B cell (primary cell): ENCODE results near the gene TSHZ1. TPM values are rescaled to one million over a fixed set of nuclear protein-coding genes. Genes with fewer than 3 reads are reported as not detected.

Source experiments
- ATAC-seq: fragments of 200-7000 bp; cut with Tn5 transposase; one replicate; pipeline ENCODE4 v1.10.0; 2021; ENCODE audit warnings: low read depth, mild to moderate bottlenecking, moderate number of reproducible peaks, moderate library complexity
- CTCF ChIA-PET: fragments of 350-600 bp; sonication (Branson Sonifier 250); formaldehyde crosslinking; loops from one replicate; lab custom pipeline; 2021; ENCODE audit warnings: antibody characterized with exemption, inconsistent platforms; lab: Charles Lee
- POLR2A ChIA-PET: fragments of 350-600 bp; sonication (Branson Sonifier 250); formaldehyde crosslinking; loops from one replicate; lab custom pipeline; 2021; ENCODE audit warnings: antibody characterized with exemption; lab: Charles Lee
- DNase-seq: peaks from one replicate; pipeline ENCODE4 v3.0.0; 2013
- H2AFZ ChIP-seq: 2 replicates; pipeline ENCODE4 v1.6.1; 2012; ENCODE audit warnings: mild to moderate bottlenecking, low read depth, low read length; ENCODE audit not compliant: insufficient read depth, poor library complexity, severe bottlenecking
- H3K27ac ChIP-seq, 2 donors: 1 replicate in 1 of 2; 2 replicates in 1 of 2; pipeline ENCODE4 v1.5.1; 2012 to 2013; ENCODE audit warnings: low read length in 2 of 2, mild to moderate bottlenecking in 2 of 2, moderate library complexity in 1 of 2
- H3K27me3 ChIP-seq, 4 experiments: fragments of 200-600 bp in 1 of 4; sonication (generic) in 1 of 4; replicated peaks in 1 of 4; 1 replicate in 2 of 4; 2 replicates in 2 of 4; pipeline versions ENCODE4 v1.6.1 to v1.7.0; 2013 to 2016; ENCODE audit warnings: low read length in 3 of 4, mild to moderate bottlenecking in 2 of 4, mixed read lengths in 1 of 4, moderate library complexity in 1 of 4; ENCODE audit not compliant: insufficient read depth in 4 of 4, control insufficient read depth in 3 of 4; ENCODE audit errors: control extremely low read depth in 1 of 4
- H3K36me3 ChIP-seq, 2 experiments: replicated peaks in 1 of 2; 1 replicate in 1 of 2; 2 replicates in 1 of 2; pipeline versions ENCODE4 v1.6.1 to v1.7.1; 2013; ENCODE audit warnings: low read length in 1 of 2; ENCODE audit not compliant: insufficient read depth in 2 of 2, control insufficient read depth in 1 of 2; ENCODE audit errors: control extremely low read depth in 1 of 2, extremely low read depth in 1 of 2
- H3K4me1 ChIP-seq, 2 donors: fragments of 200-600 bp in 1 of 2; sonication (generic) in 1 of 2; 1 replicate in 1 of 2; 2 replicates in 1 of 2; pipeline versions ENCODE4 v1.5.1 to v1.6.1; 2013 to 2017; ENCODE audit warnings: low read length in 2 of 2; ENCODE audit not compliant: control insufficient read depth in 2 of 2, insufficient read depth in 2 of 2
- H3K4me2 ChIP-seq: replicated peaks from 2 replicates; pipeline ENCODE3; 2012; ENCODE audit warnings: mild to moderate bottlenecking, low read depth, low read length; ENCODE audit not compliant: poor library complexity, severe bottlenecking
- H3K4me3 ChIP-seq, 5 experiments: fragments of 200-600 bp in 1 of 5; sonication (generic) in 1 of 5; 1 replicate in 3 of 5; 2 replicates in 2 of 5; pipeline versions ENCODE4 v1.5.1 to v1.7.0; 2011 to 2016; ENCODE audit warnings: low read length in 4 of 5, mild to moderate bottlenecking in 4 of 5, low read depth in 2 of 5, control low read depth in 1 of 5, moderate library complexity in 1 of 5; ENCODE audit not compliant: insufficient read depth in 1 of 5; ENCODE audit errors: control extremely low read depth in 1 of 5, extremely low read depth in 1 of 5
- H3K79me2 ChIP-seq: fragments of 200-600 bp; sonication (generic); one replicate; pipeline ENCODE4 v1.6.0; 2016; ENCODE audit warnings: low read length; ENCODE audit not compliant: control insufficient read depth, insufficient read depth
- H3K9ac ChIP-seq: fragments of 200-600 bp; sonication (generic); 2 replicates; pipeline ENCODE4 v1.6.1; 2017; ENCODE audit warnings: mild to moderate bottlenecking, low read length, moderate library complexity
- H3K9me3 ChIP-seq, 3 donors: one replicate each; pipeline versions ENCODE4 v1.6.1 to v1.7.1; 2013; ENCODE audit warnings: low read length in 2 of 3; ENCODE audit not compliant: control insufficient read depth in 2 of 3, insufficient read depth in 1 of 3; ENCODE audit errors: control extremely low read depth in 1 of 3
- H4K20me1 ChIP-seq: 2 replicates; pipeline ENCODE4 v1.6.0; 2012; ENCODE audit warnings: mild to moderate bottlenecking, low read length; ENCODE audit not compliant: insufficient read depth, control insufficient read depth, poor library complexity, severe bottlenecking
- H3K27ac Mint-ChIP-seq: one replicate; pipeline ENCODE4 v1.8.0; 2021; ENCODE audit warnings: mixed read lengths
- H3K27me3 Mint-ChIP-seq: one replicate; pipeline ENCODE4 v1.8.0; 2021; ENCODE audit warnings: mixed read lengths
- H3K4me1 Mint-ChIP-seq: one replicate; pipeline ENCODE4 v1.8.0; 2021; ENCODE audit warnings: mixed read lengths
- H3K4me3 Mint-ChIP-seq: one replicate; pipeline ENCODE4 v1.8.0; 2021; ENCODE audit warnings: mixed read lengths
- H3K9me3 Mint-ChIP-seq: one replicate; pipeline ENCODE4 v1.8.0; 2022; ENCODE audit warnings: mixed read lengths; ENCODE audit not compliant: insufficient read depth
- EZH2 ChIP-seq: IDR thresholded peaks from 2 replicates; pipeline ENCODE4 v1.6.1; 2012; ENCODE audit warnings: borderline replicate concordance, low read depth, mild to moderate bottlenecking, moderate library complexity, low read length; ENCODE audit not compliant: insufficient read depth, poor library complexity, severe bottlenecking
- WGBS: methylation state at CpG from one replicate; pipeline ENCODE4 v1.1.5; 2013; ENCODE audit warnings: missing lambda C conversion rate; ENCODE audit not compliant: insufficient coverage; 5-methylcytosine and 5-hydroxymethylcytosine counted together
- intact Hi-C: fragments of 100-400 bp; cut with micrococcal nuclease; formaldehyde crosslinking; loops from one replicate; pipeline ENCODE4 v1.10.0; 2022
- polyA plus RNA-seq: library from polyadenylated mRNA; depleted of rRNA; stranded (reverse); fragments of >200 nt; gene quantifications from 2 replicates; pipeline ENCODE4 v1.2.3, GENCODE V29; 2012
- total RNA-seq, 2 donors: library from RNA; stranded (reverse); fragments of 120-200 nt in 1 of 2; gene quantifications; 1 replicate in 1 of 2; 2 replicates in 1 of 2; pipeline versions ENCODE4 v1.2.3 to v1.2.4, GENCODE V29; 2013 to 2022
- TF ChIP-seq, protein P1 (sequence below): fragments of 200-600 bp; IDR thresholded peaks from one replicate; pipeline ENCODE4 v1.8.0; 2022; ENCODE audit warnings: antibody characterized with exemption, mild to moderate bottlenecking

The TSHZ1 gene
- total and polyA plus RNA-seq, 2 donors (not counting 1 experiment from before 2014, with no cell fraction given), result 5.3 to 9.8 TPM

DNA sequence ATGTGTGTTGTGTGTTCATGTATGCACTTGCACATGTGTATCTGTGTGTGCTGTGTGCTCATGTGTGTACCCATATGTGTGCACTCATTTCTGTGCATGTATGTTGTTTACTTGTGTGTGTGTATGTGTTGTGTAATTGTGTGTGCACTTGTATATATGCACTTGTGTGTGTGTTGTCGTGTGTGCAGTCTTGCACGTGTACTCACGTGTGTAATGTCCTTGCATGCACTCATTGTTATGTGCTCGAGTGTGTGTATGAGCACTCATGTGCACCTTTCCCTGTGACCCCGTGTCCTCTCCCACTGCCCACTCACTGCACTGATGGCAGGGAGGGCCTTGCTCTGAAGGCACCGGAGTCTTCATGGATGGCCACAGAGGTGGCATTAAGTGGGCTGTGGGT lies 124.9 kb downstream of the TSHZ1 start:
- no peak overlapping the region for H3K9ac ChIP-seq
- DNase-seq (no peak), ATAC-seq (no peak)
- ChIA-PET POLR2A (no interaction called here), CTCF (no interaction called here)
- TF ChIP-seq EZH2, result no peak
- no peaks in the 10 kb centered on the region for H3K4me1 ChIP-seq
- Mint-ChIP-seq H3K4me3 (no peak overlapping the region), H3K27me3 (no peaks in the 10 kb centered on the region), H3K9me3 (no peaks in the 10 kb centered on the region), H3K4me1 (no peaks in the 10 kb centered on the region), H3K27ac (no peak overlapping the region)
- no peak overlapping the region for H3K27ac ChIP-seq
- H3K4me3 ChIP-seq, result no peak overlapping the region
- H4K20me1 ChIP-seq, result no peaks in the 10 kb centered on the region
- H3K36me3 ChIP-seq, result no peaks in the 10 kb centered on the region
- no peaks in the 10 kb centered on the region for H3K79me2 ChIP-seq
- intact Hi-C loops, result no loop called here
- no peaks in the 10 kb centered on the region for H3K9me3 ChIP-seq
- WGBS, result 93% methylated on average over 5 of the region's 6 CpGs
- H3K4me2 ChIP-seq, result no peak overlapping the region
- no peaks in the 10 kb centered on the region for H3K27me3 ChIP-seq
- no peak overlapping the region for H2AFZ ChIP-seq

DNA sequence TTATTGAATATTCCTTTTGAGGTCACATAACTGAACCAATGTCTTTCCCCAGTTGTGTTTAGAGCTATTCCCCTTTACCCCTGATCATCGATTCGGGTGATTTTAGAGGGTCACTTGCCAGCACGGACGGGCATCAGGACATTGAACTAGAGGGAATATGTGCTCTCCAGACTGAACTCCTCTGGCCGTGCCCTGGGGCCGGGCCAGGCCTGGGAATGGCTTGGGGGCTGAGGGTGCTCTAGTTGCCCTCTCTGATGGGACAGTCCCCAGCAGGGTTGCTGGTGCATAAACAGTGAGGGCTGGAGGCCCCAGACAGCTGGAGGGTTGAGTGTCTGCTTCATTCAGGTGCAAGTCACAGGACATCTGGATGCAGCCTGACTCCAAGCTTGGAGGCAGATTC lies 126.2 kb downstream of the TSHZ1 start:
- no peaks in the 10 kb centered on the region for H3K4me1 Mint-ChIP-seq
- Histone ChIP-seq H4K20me1 (no peaks in the 10 kb centered on the region), H3K79me2 (no peaks in the 10 kb centered on the region), H3K9ac (no peak overlapping the region), H3K36me3 (no peaks in the 10 kb centered on the region), H2AFZ (no peak overlapping the region), H3K27ac (no peak overlapping the region), H3K4me1 (no peaks in the 10 kb centered on the region), H3K27me3 (no peaks in the 10 kb centered on the region), H3K9me3 (no peaks in the 10 kb centered on the region), H3K4me3 (no peak overlapping the region), H3K4me2 (no peak overlapping the region)
- no peaks in the 10 kb centered on the region for H3K9me3 Mint-ChIP-seq
- H3K4me3 Mint-ChIP-seq, result no peak overlapping the region
- CTCF ChIA-PET, result no interaction called here
- POLR2A ChIA-PET, result interaction anchor here (0.6 kb wide), 1 partner anchor 126 kb away, joined by 8 read pairs; the partner anchor contains the start of gene TSHZ1
- DNase-seq (no peak), ATAC-seq (no peak)
- WGBS, result 100% methylated on average over 5 of the region's 6 CpGs
- H3K27me3 Mint-ChIP-seq, result no peaks in the 10 kb centered on the region
- H3K27ac Mint-ChIP-seq, result no peak overlapping the region
- TF ChIP-seq EZH2, result no peak
- TF ChIP-seq, protein P1, sequence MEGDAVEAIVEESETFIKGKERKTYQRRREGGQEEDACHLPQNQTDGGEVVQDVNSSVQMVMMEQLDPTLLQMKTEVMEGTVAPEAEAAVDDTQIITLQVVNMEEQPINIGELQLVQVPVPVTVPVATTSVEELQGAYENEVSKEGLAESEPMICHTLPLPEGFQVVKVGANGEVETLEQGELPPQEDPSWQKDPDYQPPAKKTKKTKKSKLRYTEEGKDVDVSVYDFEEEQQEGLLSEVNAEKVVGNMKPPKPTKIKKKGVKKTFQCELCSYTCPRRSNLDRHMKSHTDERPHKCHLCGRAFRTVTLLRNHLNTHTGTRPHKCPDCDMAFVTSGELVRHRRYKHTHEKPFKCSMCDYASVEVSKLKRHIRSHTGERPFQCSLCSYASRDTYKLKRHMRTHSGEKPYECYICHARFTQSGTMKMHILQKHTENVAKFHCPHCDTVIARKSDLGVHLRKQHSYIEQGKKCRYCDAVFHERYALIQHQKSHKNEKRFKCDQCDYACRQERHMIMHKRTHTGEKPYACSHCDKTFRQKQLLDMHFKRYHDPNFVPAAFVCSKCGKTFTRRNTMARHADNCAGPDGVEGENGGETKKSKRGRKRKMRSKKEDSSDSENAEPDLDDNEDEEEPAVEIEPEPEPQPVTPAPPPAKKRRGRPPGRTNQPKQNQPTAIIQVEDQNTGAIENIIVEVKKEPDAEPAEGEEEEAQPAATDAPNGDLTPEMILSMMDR, result no peak
- intact Hi-C loops, result no loop called here
